Ovary (tissue), 9 donors: ENCODE results near the gene ELP2. TPM values are rescaled to one million over a fixed set of nuclear protein-coding genes. Genes with fewer than 3 reads are reported as not detected.
A peak's percentile ranks its signal among the peaks of the same experiment; 100 is the strongest.

Experiments used
- DNase-seq, 5 donors: peaks; one replicate each; pipeline ENCODE4 v3.0.0-alpha.2; 2019 to 2020
- H3K27ac ChIP-seq, 2 donors: fragments of 200-600 bp; one replicate each; pipeline versions ENCODE4 v1.5.1 to v1.8.0; 2019 to 2022
- H3K27me3 ChIP-seq: fragments of 200-600 bp; one replicate; pipeline ENCODE4 v1.8.0; 2022
- H3K36me3 ChIP-seq: fragments of 200-600 bp; sonication (generic); one replicate; pipeline ENCODE4 v1.5.1; 2019
- H3K4me1 ChIP-seq: one replicate; pipeline ENCODE4 v1.8.1; 2013; ENCODE audit warnings: mild to moderate bottlenecking, moderate library complexity; ENCODE audit not compliant: insufficient read depth
- H3K4me3 ChIP-seq: fragments of 200-600 bp; sonication (generic); one replicate; pipeline ENCODE4 v1.5.1; 2017
- H3K9me3 ChIP-seq, 2 donors: fragments of 200-600 bp in 1 of 2; sonication (generic) in 1 of 2; one replicate each; pipeline versions ENCODE4 v1.5.1 to v1.8.1; 2013 to 2019; ENCODE audit warnings: mild to moderate bottlenecking in 1 of 2, moderate library complexity in 1 of 2
- EP300 ChIP-seq: sonication (generic); formaldehyde crosslinking; IDR thresholded peaks from one replicate; pipeline ENCODE4 v1.6.1; 2017; ENCODE audit warnings: antibody characterized with exemption
- POLR2A ChIP-seq: fragments of 450-650 bp; IDR thresholded peaks from one replicate; pipeline ENCODE4 v1.6.1; 2017; ENCODE audit warnings: antibody characterized with exemption, mild to moderate bottlenecking, moderate library complexity
- WGBS, 3 donors: extraction: QIAGEN DNeasy Blood & Tissue Kit in 1 of 3; methylation state at CpG; one replicate each; pipeline versions ENCODE4 v1.1.5 to v1.1.7; 2013 to 2017; 5-methylcytosine and 5-hydroxymethylcytosine counted together
- intact Hi-C, 4 donors: fragments of 100-400 bp; cut with DNase I; formaldehyde crosslinking; loops; one replicate each; pipeline versions ENCODE4 v1.11.0 to v1.15.1; 2022 to 2023
- polyA plus RNA-seq, 2 donors: library from polyadenylated mRNA; stranded (reverse); fragments of 200-250 nt in 1 of 2; fragments of 350-450 nt in 1 of 2; fragmentation: Illumina TruSeq in 1 of 2; extraction: RNeasy Lipid Tissue Mini Kit (QIAGEN cat#74804) in 1 of 2; gene quantifications; one replicate each; pipeline ENCODE4 v1.2.3, GENCODE V29; 2013 to 2014
- total RNA-seq, 7 donors: library from RNA; depleted of rRNA in 2 of 7; stranded (reverse); fragments of >200 nt in 2 of 7; fragmentation: NEBNext Ultra II Directional in 3 of 7; extraction: Animal tissue kit (Norgen Biotek cat#: 25700) in 3 of 7; gene quantifications; one replicate each; pipeline versions ENCODE4 v1.1.0 to v1.2.4, GENCODE V29; 2016 to 2023
- TF ChIP-seq, protein P1 (sequence below), 3 donors: fragments of 450-650 bp in 2 of 3; fragments of 200-600 bp in 1 of 3; IDR thresholded peaks; one replicate each; pipeline versions ENCODE4 v1.5.1 to v1.8.0; 2016 to 2022; ENCODE audit warnings: antibody characterized with exemption in 3 of 3, mild to moderate bottlenecking in 1 of 3
- donor health status: DM: no; HTN: no; CAD: no; lungs with moderate emphysema.
- donor health status: DM: no; HTN: no; CAD: no.
- donor health status: Bipolar disorder and iron deficiency.
- donor health status: DM: yes; HTN: yes; CAD: no.
- donor health status: DM: no; HTN: no; CAD: no.
- donor health status: DM: yes; HTN: yes; CAD: no.

ELP2 gene
- total and polyA plus RNA-seq, 9 donors: 63.6 to 144 (median 105) TPM

DNA sequence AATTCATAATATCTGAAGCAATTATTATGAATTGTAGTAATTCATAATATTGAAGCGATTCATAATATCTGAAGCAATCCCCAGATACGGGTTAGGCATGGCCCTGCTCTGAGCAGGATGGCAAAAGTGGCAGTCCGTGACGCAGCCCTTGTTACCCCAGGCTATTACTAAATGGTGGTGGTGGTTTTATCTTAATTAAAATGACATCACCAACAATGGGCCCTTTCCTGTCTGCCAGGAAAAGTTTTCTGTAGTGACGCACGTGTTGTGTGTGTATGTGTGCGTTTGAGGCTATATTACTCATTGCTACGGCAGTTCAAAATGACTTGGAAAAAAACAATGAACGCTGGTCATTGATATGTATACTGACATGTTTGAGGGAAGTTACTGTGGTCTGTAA is 47.0 kb downstream of the ELP2 start:
- 87 to 92% (median 91%) methylated on average over 9 of the region's 9 CpGs for WGBS, 3 donors
- TF ChIP-seq POLR2A (no peak), EP300 (no peak)
- TF ChIP-seq, protein P1, sequence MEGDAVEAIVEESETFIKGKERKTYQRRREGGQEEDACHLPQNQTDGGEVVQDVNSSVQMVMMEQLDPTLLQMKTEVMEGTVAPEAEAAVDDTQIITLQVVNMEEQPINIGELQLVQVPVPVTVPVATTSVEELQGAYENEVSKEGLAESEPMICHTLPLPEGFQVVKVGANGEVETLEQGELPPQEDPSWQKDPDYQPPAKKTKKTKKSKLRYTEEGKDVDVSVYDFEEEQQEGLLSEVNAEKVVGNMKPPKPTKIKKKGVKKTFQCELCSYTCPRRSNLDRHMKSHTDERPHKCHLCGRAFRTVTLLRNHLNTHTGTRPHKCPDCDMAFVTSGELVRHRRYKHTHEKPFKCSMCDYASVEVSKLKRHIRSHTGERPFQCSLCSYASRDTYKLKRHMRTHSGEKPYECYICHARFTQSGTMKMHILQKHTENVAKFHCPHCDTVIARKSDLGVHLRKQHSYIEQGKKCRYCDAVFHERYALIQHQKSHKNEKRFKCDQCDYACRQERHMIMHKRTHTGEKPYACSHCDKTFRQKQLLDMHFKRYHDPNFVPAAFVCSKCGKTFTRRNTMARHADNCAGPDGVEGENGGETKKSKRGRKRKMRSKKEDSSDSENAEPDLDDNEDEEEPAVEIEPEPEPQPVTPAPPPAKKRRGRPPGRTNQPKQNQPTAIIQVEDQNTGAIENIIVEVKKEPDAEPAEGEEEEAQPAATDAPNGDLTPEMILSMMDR (IDR thresholded peaks at IDR 0.05): no peak
- intact Hi-C loops: loop anchor here in 1 of 4 donors (10.0 kb wide), 1 partner anchor 1278 kb away; no protein-coding TSS in a partner anchor
- no peak overlapping the region for H3K27ac ChIP-seq
- H3K9me3 ChIP-seq: no peaks in the 10 kb centered on the region
- no peak for DNase-seq
- no peaks in the 10 kb centered on the region for H3K36me3 ChIP-seq
- H3K4me3 ChIP-seq: no peak overlapping the region
- H3K27me3 ChIP-seq: no peaks in the 10 kb centered on the region
- peaks cover 12% of the 10 kb centered on the region for H3K4me1 ChIP-seq

DNA sequence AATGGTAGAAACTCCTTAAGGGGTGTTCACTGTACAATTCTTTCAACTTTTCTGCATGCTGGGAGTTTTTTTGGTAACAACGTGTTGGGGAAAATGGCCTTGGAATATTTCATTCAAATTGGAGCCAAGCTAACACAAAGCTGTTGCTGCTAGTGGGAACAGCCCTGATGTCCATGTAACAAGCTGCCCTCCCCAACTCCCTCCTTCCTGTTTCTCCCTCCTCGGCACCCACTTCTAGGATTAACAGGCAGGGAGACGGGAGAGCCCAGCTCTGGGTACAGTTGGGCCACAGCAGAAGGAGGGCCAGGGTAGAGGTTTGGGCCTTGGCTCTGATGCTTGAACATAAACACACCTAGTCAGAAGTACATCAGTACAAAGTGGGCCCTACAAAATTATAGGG is 48.2 kb downstream of the ELP2 start:
- 14 to 32% (median 23%) methylated on average over 3 of the region's 3 CpGs for WGBS, 3 donors
- Histone ChIP-seq H3K36me3 (no peaks in the 10 kb centered on the region), H3K4me3 (no peak overlapping the region), H3K9me3 (no peaks in the 10 kb centered on the region), H3K27me3 (no peaks in the 10 kb centered on the region), H3K27ac (peak overlapping the region; percentile 38 to 87), H3K4me1 (peaks cover 14% of the 10 kb centered on the region)
- intact Hi-C loops: loop anchor here in 1 of 4 donors (10.0 kb wide), 1 partner anchor 1277 kb away; no protein-coding TSS in a partner anchor
- peak in 4 of 5 donors; percentile 35 to 54 (median 52) for DNase-seq
- TF ChIP-seq, protein P1 (IDR thresholded peaks at IDR 0.05): no peak
- no peak for TF ChIP-seq POLR2A
- no peak for TF ChIP-seq EP300

DNA sequence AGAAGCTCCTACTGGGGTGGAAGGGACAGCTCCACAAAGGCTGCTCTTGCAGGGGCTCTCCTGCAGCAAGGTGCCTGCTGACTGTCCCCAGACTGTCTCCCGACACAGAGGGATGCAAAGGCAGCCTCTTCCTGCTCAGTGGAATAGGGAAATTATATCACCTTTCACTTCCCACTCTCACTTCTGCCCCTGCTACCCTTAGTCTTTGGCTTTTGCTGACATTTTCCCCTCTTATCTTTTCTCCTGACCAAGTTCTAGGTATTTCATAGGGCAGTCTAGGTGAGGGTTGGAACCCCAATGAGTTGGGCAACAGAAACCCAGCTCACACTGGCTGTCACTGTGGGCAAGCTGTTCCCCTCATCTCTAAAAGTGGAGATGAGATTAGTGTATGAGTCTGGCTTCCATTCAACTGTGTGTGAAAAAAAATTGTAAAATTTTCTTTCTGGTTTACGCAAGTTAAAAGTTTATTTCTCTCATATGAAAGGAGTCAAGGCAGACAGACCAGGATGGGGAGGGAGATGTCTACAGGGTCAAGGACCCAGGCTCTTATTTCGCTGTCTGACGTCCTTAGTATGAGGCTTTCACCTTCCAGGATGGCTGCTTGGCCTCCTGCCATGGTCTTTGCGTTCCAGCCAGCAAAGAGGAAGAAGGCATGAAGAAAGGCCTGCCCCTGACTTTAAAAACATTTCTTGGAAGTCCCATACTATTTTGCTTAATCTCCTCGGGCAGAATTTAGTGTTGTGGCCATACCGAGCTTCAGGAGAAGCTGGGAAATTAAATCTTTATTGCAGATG is 50.1 kb downstream of the ELP2 start:
- Histone ChIP-seq H3K36me3 (no peaks in the 10 kb centered on the region), H3K4me3 (no peak overlapping the region), H3K4me1 (peaks cover 14% of the 10 kb centered on the region), H3K27me3 (no peaks in the 10 kb centered on the region), H3K9me3 (no peaks in the 10 kb centered on the region), H3K27ac (peak overlapping the region; percentile 53 to 87)
- TF ChIP-seq POLR2A (no peak), EP300 (no peak)
- TF ChIP-seq, protein P1 (IDR thresholded peaks at IDR 0.05): no peak
- 3 to 5% (median 3%) methylated on average over 7 of the region's 7 CpGs for WGBS, 3 donors
- DNase-seq: peak; percentile 97 to 100 (median 99)
- intact Hi-C loops: loop anchor here in 1 of 4 donors (10.0 kb wide), 1 partner anchor 1275 kb away; no protein-coding TSS in a partner anchor

DNA sequence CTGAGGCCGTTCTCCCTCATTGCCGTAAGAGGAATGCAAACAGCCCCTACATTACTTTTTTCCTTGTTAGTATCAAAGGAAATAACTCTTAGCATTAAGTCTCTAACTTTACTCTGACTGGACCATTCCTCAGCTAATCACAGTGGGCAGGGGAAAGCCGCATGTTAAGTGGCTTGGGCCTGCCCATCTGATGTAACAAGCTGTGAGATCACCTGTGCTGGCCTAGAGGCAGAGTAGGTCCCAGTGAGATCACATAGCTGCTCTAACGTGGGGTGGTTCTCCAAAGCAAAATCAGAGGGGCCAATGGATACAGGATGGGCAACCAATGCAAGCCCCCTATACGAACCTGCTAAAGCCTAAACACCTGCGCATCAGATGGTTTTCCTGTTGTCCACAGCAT is 51.7 kb downstream of the ELP2 start:
- intact Hi-C loops: no loop called here
- Histone ChIP-seq H3K27me3 (no peaks in the 10 kb centered on the region), H3K36me3 (no peaks in the 10 kb centered on the region), H3K4me1 (peaks cover 18% of the 10 kb centered on the region), H3K9me3 (no peaks in the 10 kb centered on the region), H3K4me3 (no peak overlapping the region), H3K27ac (peak overlapping the region; percentile 31 to 87)
- no peak for TF ChIP-seq POLR2A
- no peak for TF ChIP-seq EP300
- TF ChIP-seq, protein P1 (IDR thresholded peaks at IDR 0.05): no peak
- 75 to 83% (median 77%) methylated on average over 6 of the region's 6 CpGs for WGBS, 3 donors
- no peak for DNase-seq
